ENCODE measurements around the gene CLDN8.

- TF ChIP-seq CTCF (IDR thresholded peaks at IDR 0.05; ENCODE audit: low read depth, low read length) (no peak), EZH2phosphoT487 (IDR thresholded peaks at IDR 0.05; ENCODE audit: low read depth) (no peak)
Measured at GRCh38 chr21:30240661-30241060, 24.8 kb upstream of the CLDN8 start.

All from OCI-LY3 (cell line).